Measurements from ENCODE around the gene LIN54. TPM values are rescaled to one million over a fixed set of nuclear protein-coding genes. Genes with fewer than 3 reads are reported as not detected.
A peak's percentile ranks its signal among the peaks of the same experiment; 100 is the strongest.

The LIN54 gene
- total RNA-seq, 2 experiments from 2014 or later, result 40.2 to 42.1 TPM

GRCh38 chr4:82983444-82983843, 27.2 kb downstream of the LIN54 start:
- ChIA-PET POLR2A (no interaction called here), CTCF (no interaction called here)
- ATAC-seq, result no peak

DNA sequence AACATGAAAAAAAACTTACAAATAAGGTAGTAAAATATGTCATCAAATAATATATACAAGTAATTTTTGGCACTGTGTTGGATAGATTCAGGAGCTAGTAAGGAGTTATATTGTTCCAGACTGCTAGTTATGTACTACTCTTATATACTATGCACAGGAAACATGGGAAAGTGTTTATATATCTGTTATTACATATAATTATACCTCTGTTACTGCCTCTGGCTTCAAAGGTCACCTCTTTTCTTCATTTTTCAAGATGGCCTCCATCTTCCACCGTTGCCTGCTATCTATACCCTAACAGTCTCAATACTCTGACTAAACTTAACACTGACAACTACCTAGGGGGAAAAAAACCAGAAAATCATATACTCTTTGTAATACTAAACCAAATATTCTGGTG, 29.5 kb downstream of the LIN54 start:
- ChIA-PET POLR2A (no interaction called here), CTCF (interaction anchor here (1.8 kb wide), 1 partner anchor 8 kb away, joined by 4 read pairs; no protein-coding TSS in a partner anchor)
- Mint-ChIP-seq H3K36me3 (ENCODE audit: low read depth) (peaks cover 39% of the 10 kb centered on the region), H3K4me3 (no peak overlapping the region), H3K4me1 (ENCODE audit: low read depth) (peaks cover 13% of the 10 kb centered on the region), H3K27me3 (ENCODE audit: low read depth) (no peaks in the 10 kb centered on the region), H3K9me3 (ENCODE audit: insufficient read depth) (no peaks in the 10 kb centered on the region), H3K27ac (no peak overlapping the region)
- no peak for DNase-seq
- ATAC-seq, result no peak

More at GRCh38 chr4:82983444-82983843, 27.2 kb downstream of the LIN54 start:
- Mint-ChIP-seq H3K4me1 (ENCODE audit: low read depth) (peaks cover 16% of the 10 kb centered on the region), H3K27ac (no peak overlapping the region), H3K4me3 (no peak overlapping the region), H3K36me3 (ENCODE audit: low read depth) (peaks cover 30% of the 10 kb centered on the region), H3K27me3 (ENCODE audit: low read depth) (no peaks in the 10 kb centered on the region), H3K9me3 (ENCODE audit: insufficient read depth) (no peaks in the 10 kb centered on the region)
- no peak for DNase-seq

GRCh38 chr4:82975792-82976191, 34.8 kb downstream of the LIN54 start:
- H3K27ac Mint-ChIP-seq, result no peak overlapping the region
- no peak for DNase-seq
- ChIA-PET CTCF (interaction anchor here (1.8 kb wide), 1 partner anchor 13 kb away, joined by 3 read pairs; no protein-coding TSS in a partner anchor), POLR2A (no interaction called here)
- H3K36me3 Mint-ChIP-seq (ENCODE audit: low read depth), result peaks cover 49% of the 10 kb centered on the region
- no peak overlapping the region for H3K4me3 Mint-ChIP-seq
- H3K27me3 Mint-ChIP-seq (ENCODE audit: low read depth), result no peaks in the 10 kb centered on the region
- H3K4me1 Mint-ChIP-seq (ENCODE audit: low read depth), result no peaks in the 10 kb centered on the region
- no peak for ATAC-seq
- H3K9me3 Mint-ChIP-seq (ENCODE audit: insufficient read depth), result no peaks in the 10 kb centered on the region

DNA sequence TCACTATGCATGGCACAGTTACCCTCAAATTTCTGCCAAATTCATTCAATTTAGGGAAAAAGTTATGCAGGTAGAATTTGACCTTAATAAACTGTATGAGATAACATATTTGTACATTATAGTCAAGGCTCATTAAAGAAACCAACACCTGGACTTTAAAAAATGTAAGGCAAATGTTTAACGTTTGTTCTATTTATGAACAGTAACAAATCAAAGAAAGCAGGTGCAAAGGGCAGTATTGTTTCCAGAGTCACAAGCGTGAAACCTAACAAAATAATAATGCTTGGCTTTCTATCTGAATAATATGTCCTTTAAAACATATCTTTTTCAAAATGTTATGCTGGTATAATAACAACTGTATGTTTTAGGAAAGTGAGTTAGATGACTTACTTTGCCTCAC, 41.2 kb downstream of the LIN54 start:
- Mint-ChIP-seq H3K9me3 (ENCODE audit: insufficient read depth) (no peaks in the 10 kb centered on the region), H3K27me3 (ENCODE audit: low read depth) (no peaks in the 10 kb centered on the region), H3K27ac (no peak overlapping the region), H3K36me3 (ENCODE audit: low read depth) (peaks cover 66% of the 10 kb centered on the region), H3K4me1 (ENCODE audit: low read depth) (no peaks in the 10 kb centered on the region), H3K4me3 (no peak overlapping the region)
- POLR2A ChIA-PET, result interaction anchor here (0.6 kb wide), 1 partner anchor 474 kb away, joined by 3 read pairs; no protein-coding TSS in a partner anchor
- CTCF ChIA-PET, result no interaction called here
- DNase-seq (no peak), ATAC-seq (no peak)

DNA sequence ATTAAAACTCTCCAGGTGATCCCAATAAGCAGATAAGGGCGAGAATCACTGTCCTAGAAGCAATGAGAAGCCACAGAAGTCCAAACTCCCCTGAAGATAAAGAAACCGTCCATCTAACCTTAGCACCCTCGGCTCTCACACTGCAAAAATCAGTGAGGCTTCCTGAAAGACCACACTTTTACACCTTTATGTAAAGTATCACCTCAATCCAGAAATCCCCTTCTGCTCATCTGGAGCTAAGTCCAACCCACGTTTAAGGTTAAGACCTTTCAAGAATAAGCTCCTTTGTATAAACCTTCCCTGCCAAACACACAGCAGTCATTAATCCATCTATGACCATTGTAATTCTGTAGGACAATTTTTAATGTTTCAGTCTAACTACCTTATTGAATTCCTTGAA, 41.7 kb downstream of the LIN54 start:
- ATAC-seq (no peak), DNase-seq (no peak)
- Mint-ChIP-seq H3K4me3 (no peak overlapping the region), H3K36me3 (ENCODE audit: low read depth) (peaks cover 67% of the 10 kb centered on the region), H3K4me1 (ENCODE audit: low read depth) (no peaks in the 10 kb centered on the region), H3K27me3 (ENCODE audit: low read depth) (no peaks in the 10 kb centered on the region), H3K27ac (no peak overlapping the region), H3K9me3 (ENCODE audit: insufficient read depth) (no peaks in the 10 kb centered on the region)
- ChIA-PET CTCF (no interaction called here), POLR2A (no interaction called here)

DNA sequence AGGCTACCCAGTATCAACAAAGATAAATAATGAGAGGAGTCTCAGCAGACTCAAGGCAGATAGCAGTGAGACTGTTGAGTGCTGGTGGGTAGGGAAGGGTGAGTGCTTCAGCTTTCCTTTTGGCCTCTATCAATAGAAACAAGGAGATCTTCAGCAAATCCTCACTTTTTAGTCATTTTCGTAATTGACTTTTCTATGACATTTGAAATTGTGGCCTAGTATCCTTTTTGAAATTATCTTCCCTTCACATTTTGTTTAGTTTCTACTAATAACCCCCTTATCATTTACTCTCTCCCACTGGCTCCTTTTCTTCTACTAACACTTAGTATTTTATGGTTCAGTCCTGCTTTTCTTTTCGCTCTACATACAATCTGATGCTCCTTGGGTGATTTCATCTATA, 44.9 kb downstream of the LIN54 start:
- Mint-ChIP-seq H3K4me1 (ENCODE audit: low read depth) (no peaks in the 10 kb centered on the region), H3K9me3 (ENCODE audit: insufficient read depth) (no peaks in the 10 kb centered on the region), H3K4me3 (no peak overlapping the region), H3K27me3 (ENCODE audit: low read depth) (no peaks in the 10 kb centered on the region), H3K27ac (no peak overlapping the region), H3K36me3 (ENCODE audit: low read depth) (peaks cover 65% of the 10 kb centered on the region)
- ChIA-PET CTCF (interaction anchor here (1.1 to 1.5 kb wide), 3 partner anchors 10 to 319 kb away, joined by 3 read pairs; partner anchors contain the start of gene COQ2), POLR2A (no interaction called here)
- DNase-seq (no peak), ATAC-seq (no peak)

- POLR2A ChIA-PET, result no interaction called here
- CTCF ChIA-PET, result no interaction called here
- ATAC-seq (no peak), DNase-seq (no peak)
- H3K9me3 Mint-ChIP-seq (ENCODE audit: insufficient read depth), result no peaks in the 10 kb centered on the region
- H3K36me3 Mint-ChIP-seq (ENCODE audit: low read depth), result peaks cover 52% of the 10 kb centered on the region
- peaks cover 12% of the 10 kb centered on the region for H3K4me1 Mint-ChIP-seq (ENCODE audit: low read depth)
- no peak overlapping the region for H3K4me3 Mint-ChIP-seq
- no peaks in the 10 kb centered on the region for H3K27me3 Mint-ChIP-seq (ENCODE audit: low read depth)
- H3K27ac Mint-ChIP-seq, result peak overlapping the region; percentile 67
Observed at GRCh38 chr4:82957045-82957444, 53.6 kb downstream of the LIN54 start.

DNA sequence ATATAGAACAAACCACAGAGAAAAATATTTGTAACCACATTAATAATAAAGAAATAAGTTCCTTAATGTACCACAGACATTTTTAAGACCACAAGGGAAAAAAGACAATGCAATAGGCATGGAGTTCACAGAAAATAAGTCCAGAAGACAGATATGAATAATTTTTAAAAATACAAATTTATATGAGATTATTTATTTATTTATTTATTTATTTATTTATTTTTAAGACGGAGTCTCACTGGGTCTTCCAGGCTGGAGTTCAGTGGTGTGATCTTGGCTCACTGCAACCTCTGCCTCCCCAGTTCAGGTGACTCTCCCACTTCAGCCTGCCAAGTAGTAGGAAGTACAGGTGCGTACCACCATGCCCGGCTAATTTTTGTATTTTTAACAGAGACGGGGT, 56.4 kb downstream of the LIN54 start:
- H3K4me3 Mint-ChIP-seq, result no peak overlapping the region

DNA sequence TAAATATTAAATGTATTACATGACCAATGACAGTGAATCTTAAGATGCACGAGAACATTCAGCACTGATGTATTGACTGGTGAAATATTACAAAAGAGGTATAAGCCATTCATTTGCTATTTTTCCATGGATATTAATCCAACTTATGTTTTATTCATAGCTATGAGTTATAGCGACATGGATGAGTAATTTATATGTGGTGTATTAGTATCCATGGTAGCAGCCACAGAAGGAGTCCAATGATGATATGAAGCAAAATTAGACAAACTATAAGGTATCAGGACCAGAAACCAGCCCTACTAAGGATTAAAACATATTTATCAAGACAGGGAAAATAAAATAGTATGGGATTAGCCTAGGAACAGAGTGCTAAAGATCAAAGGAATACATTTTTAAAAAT, 59.4 kb downstream of the LIN54 start:
- no peak for ATAC-seq
- no peak for DNase-seq
- POLR2A ChIA-PET, result no interaction called here
- no peaks in the 10 kb centered on the region for H3K27me3 Mint-ChIP-seq (ENCODE audit: low read depth)
- H3K9me3 Mint-ChIP-seq (ENCODE audit: insufficient read depth), result no peaks in the 10 kb centered on the region
- peaks cover 46% of the 10 kb centered on the region for H3K36me3 Mint-ChIP-seq (ENCODE audit: low read depth)
- no peak overlapping the region for H3K4me3 Mint-ChIP-seq
- CTCF ChIA-PET, result interaction anchor here (0.6 to 1.2 kb wide), 3 partner anchors 9 to 27 kb away, joined by 3 read pairs; no protein-coding TSS in a partner anchor
- no peaks in the 10 kb centered on the region for H3K4me1 Mint-ChIP-seq (ENCODE audit: low read depth)
- no peak overlapping the region for H3K27ac Mint-ChIP-seq

More for the DNA sequence above, 56.4 kb downstream of the LIN54 start:
- POLR2A ChIA-PET, result no interaction called here
- DNase-seq, result no peak
- Mint-ChIP-seq H3K36me3 (ENCODE audit: low read depth) (peaks cover 45% of the 10 kb centered on the region), H3K27ac (no peak overlapping the region), H3K9me3 (ENCODE audit: insufficient read depth) (no peaks in the 10 kb centered on the region), H3K4me1 (ENCODE audit: low read depth) (peaks cover 12% of the 10 kb centered on the region), H3K27me3 (ENCODE audit: low read depth) (no peaks in the 10 kb centered on the region)
- ATAC-seq, result no peak
- CTCF ChIA-PET, result no interaction called here

GRCh38 chr4:82948647-82949204, 61.9 kb downstream of the LIN54 start:
- no peak overlapping the region for H3K4me3 Mint-ChIP-seq
- ATAC-seq (no peak), DNase-seq (no peak)
- H3K27me3 Mint-ChIP-seq (ENCODE audit: low read depth), result no peaks in the 10 kb centered on the region
- H3K36me3 Mint-ChIP-seq (ENCODE audit: low read depth), result peaks cover 40% of the 10 kb centered on the region
- no peaks in the 10 kb centered on the region for H3K4me1 Mint-ChIP-seq (ENCODE audit: low read depth)
- H3K9me3 Mint-ChIP-seq (ENCODE audit: insufficient read depth), result no peaks in the 10 kb centered on the region
- CTCF ChIA-PET, result no interaction called here
- POLR2A ChIA-PET, result no interaction called here
- H3K27ac Mint-ChIP-seq, result no peak overlapping the region

DNA sequence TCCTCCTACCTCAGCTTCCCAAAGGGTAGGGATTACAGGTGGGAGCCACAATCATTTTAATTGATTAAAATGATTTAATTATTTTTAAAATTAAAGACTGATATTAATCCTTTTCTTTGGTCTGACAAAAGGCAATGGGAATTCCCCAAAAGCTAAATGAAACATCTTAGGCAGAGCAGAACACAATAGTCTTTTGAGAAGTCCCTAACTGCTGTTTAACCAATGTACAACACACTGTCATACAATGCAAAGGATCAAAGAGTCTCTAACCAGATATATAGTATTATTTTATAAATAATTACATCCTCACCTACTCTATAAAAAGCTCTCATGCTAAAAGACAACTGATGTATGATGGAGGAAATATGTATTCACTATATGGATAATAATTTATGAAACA, 63.1 kb downstream of the LIN54 start:
- DNase-seq (no peak), ATAC-seq (no peak)
- H3K9me3 Mint-ChIP-seq (ENCODE audit: insufficient read depth), result no peaks in the 10 kb centered on the region
- no peak overlapping the region for H3K27ac Mint-ChIP-seq
- ChIA-PET CTCF (no interaction called here), POLR2A (no interaction called here)
- no peaks in the 10 kb centered on the region for H3K4me1 Mint-ChIP-seq (ENCODE audit: low read depth)
- peaks cover 40% of the 10 kb centered on the region for H3K36me3 Mint-ChIP-seq (ENCODE audit: low read depth)
- no peak overlapping the region for H3K4me3 Mint-ChIP-seq
- no peaks in the 10 kb centered on the region for H3K27me3 Mint-ChIP-seq (ENCODE audit: low read depth)

DNA sequence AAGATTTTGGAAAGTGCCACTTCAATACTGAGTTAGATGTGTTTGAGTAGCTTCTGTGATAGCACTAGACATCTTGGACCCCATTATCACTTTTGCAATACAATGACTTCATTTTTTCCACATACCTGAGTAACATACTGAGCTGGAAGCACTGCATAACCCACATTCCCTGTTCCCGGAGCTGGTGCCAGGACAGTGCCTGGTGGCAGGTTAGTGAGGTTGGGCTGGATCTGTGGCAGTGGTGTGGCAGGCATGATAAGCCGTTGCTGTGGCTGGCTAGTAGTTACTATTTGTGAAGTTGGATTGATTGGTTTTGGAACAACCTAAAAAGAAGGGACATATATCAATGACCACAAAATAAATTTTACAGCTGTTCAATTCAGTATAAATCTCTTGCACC, 71.2 kb downstream of the LIN54 start:
- POLR2A ChIA-PET, result no interaction called here
- Mint-ChIP-seq H3K36me3 (ENCODE audit: low read depth) (peaks cover 63% of the 10 kb centered on the region), H3K4me1 (ENCODE audit: low read depth) (no peaks in the 10 kb centered on the region), H3K27me3 (ENCODE audit: low read depth) (no peaks in the 10 kb centered on the region), H3K9me3 (ENCODE audit: insufficient read depth) (no peaks in the 10 kb centered on the region), H3K27ac (no peak overlapping the region), H3K4me3 (no peak overlapping the region)
- CTCF ChIA-PET, result interaction anchor here (0.9 to 1.7 kb wide), 4 partner anchors 14 to 87 kb away, joined by 3 to 5 read pairs (median 4); no protein-coding TSS in a partner anchor
- ATAC-seq, result no peak
- DNase-seq, result no peak

GRCh38 chr4:82934441-82934840, 76.2 kb downstream of the LIN54 start:
- DNase-seq, result no peak
- Mint-ChIP-seq H3K9me3 (ENCODE audit: insufficient read depth) (no peaks in the 10 kb centered on the region), H3K27ac (no peak overlapping the region), H3K4me3 (no peak overlapping the region), H3K36me3 (ENCODE audit: low read depth) (peaks cover 63% of the 10 kb centered on the region), H3K4me1 (ENCODE audit: low read depth) (no peaks in the 10 kb centered on the region), H3K27me3 (ENCODE audit: low read depth) (no peaks in the 10 kb centered on the region)
- ChIA-PET CTCF (no interaction called here), POLR2A (no interaction called here)
- ATAC-seq, result no peak
